HEK293 (cell line): ENCODE measurements around the gene MYO7B.

Experiments used
- CTCF ChIA-PET: fragments of 350-600 bp; formaldehyde crosslinking; extraction: SDS; loops from one replicate; lab custom pipeline; 2021; ENCODE audit warnings: antibody characterized with exemption; lab: Yijun Ruan, JAX
- POLR2A ChIA-PET: fragments of 300-600 bp; formaldehyde crosslinking; extraction: SDS; loops from one replicate; lab custom pipeline; 2020; ENCODE audit warnings: antibody characterized with exemption, inconsistent platforms; lab: Yijun Ruan, JAX
- H3K27ac ChIP-seq: fragments of 200-500 bp; sonication (Bioruptor generic); 2 replicates; pipeline ENCODE4 v1.5.1; 2014; ENCODE audit warnings: low read depth, low read length, control low read depth, inconsistent platforms; ENCODE audit errors: extremely low read depth
- H3K36me3 ChIP-seq, 2 experiments: fragments of 200-500 bp in 1 of 2; sonication (Bioruptor generic) in 1 of 2; 1 replicate in 1 of 2; 2 replicates in 1 of 2; pipeline ENCODE4 v1.5.1; 2014 to 2017; ENCODE audit warnings: inconsistent platforms in 2 of 2, low read length in 2 of 2; ENCODE audit not compliant: control insufficient read depth in 2 of 2, insufficient read depth in 1 of 2
- H3K4me1 ChIP-seq: fragments of 200-500 bp; sonication (Bioruptor generic); 2 replicates; pipeline ENCODE4 v1.5.1; 2014; ENCODE audit warnings: mild to moderate bottlenecking, low read length, inconsistent platforms; ENCODE audit not compliant: control insufficient read depth, insufficient read depth
- H3K4me3 ChIP-seq: 2 replicates; pipeline ENCODE4 v1.5.1; 2011; ENCODE audit warnings: low read depth, mild to moderate bottlenecking, control low read depth, low read length, moderate library complexity
- H3K9me3 ChIP-seq: fragments of 200-500 bp; sonication (Bioruptor generic); 2 replicates; pipeline ENCODE4 v1.5.1; 2014; ENCODE audit warnings: low read depth, low read length, inconsistent platforms; ENCODE audit not compliant: control insufficient read depth, insufficient read depth
- EGR2 ChIP-seq: fragments of 450-650 bp; formaldehyde crosslinking; IDR thresholded peaks from 2 replicates; pipeline ENCODE4 v1.5.1; 2016; ENCODE audit warnings: low read depth, missing biosample characterization, missing genetic modification characterization
- ELK4 ChIP-seq: IDR thresholded peaks from 2 replicates; pipeline ENCODE4 v1.6.1; 2011; ENCODE audit warnings: mild to moderate bottlenecking, low read depth, low read length, borderline replicate concordance
- KLF1 ChIP-seq: fragments of 450-650 bp; formaldehyde crosslinking; IDR thresholded peaks from 2 replicates; pipeline ENCODE4 v1.5.1; 2016; ENCODE audit warnings: missing biosample characterization, missing genetic modification characterization
- MYNN ChIP-seq: fragments of 450-650 bp; formaldehyde crosslinking; IDR thresholded peaks from 2 replicates; pipeline ENCODE4 v1.5.1; 2016; ENCODE audit warnings: missing biosample characterization, missing genetic modification characterization, borderline replicate concordance
- ZNF16 ChIP-seq: fragments of 450-650 bp; formaldehyde crosslinking; IDR thresholded peaks from 2 replicates; pipeline ENCODE4 v1.5.1; 2016; ENCODE audit warnings: low read depth, missing biosample characterization, missing genetic modification characterization
- ZNF174 ChIP-seq: fragments of 450-650 bp; formaldehyde crosslinking; IDR thresholded peaks from 2 replicates; pipeline ENCODE4 v1.5.0; 2017; ENCODE audit warnings: missing biosample characterization, mild to moderate bottlenecking, missing genetic modification characterization
- ZNF19 ChIP-seq: fragments of 450-650 bp; formaldehyde crosslinking; IDR thresholded peaks from 2 replicates; pipeline ENCODE4; 2016; ENCODE audit warnings: missing biosample characterization, missing genetic modification characterization, low read depth
- ZNF202 ChIP-seq: fragments of 450-650 bp; formaldehyde crosslinking; IDR thresholded peaks from 2 replicates; pipeline ENCODE4 v1.5.1; 2016; ENCODE audit warnings: missing biosample characterization, missing genetic modification characterization, borderline replicate concordance
- ZNF416 ChIP-seq: fragments of 450-650 bp; formaldehyde crosslinking; IDR thresholded peaks from 2 replicates; pipeline ENCODE4 v1.5.1; 2016; ENCODE audit warnings: missing biosample characterization, missing genetic modification characterization
- ZNF449 ChIP-seq: fragments of 450-650 bp; formaldehyde crosslinking; IDR thresholded peaks from 2 replicates; pipeline ENCODE4 v1.5.1; 2017; ENCODE audit warnings: missing biosample characterization, mild to moderate bottlenecking, missing genetic modification characterization, moderate library complexity
- ZNF473 ChIP-seq: fragments of 450-650 bp; formaldehyde crosslinking; IDR thresholded peaks from 2 replicates; pipeline ENCODE4 v1.5.1; 2017; ENCODE audit warnings: missing biosample characterization, missing genetic modification characterization
- ZNF501 ChIP-seq: fragments of 450-650 bp; formaldehyde crosslinking; IDR thresholded peaks from 2 replicates; pipeline ENCODE4 v1.5.1; 2016; ENCODE audit warnings: missing biosample characterization, missing genetic modification characterization
- ZNF510 ChIP-seq: fragments of 450-650 bp; formaldehyde crosslinking; IDR thresholded peaks from 2 replicates; pipeline ENCODE4 v1.5.1; 2018; ENCODE audit warnings: mild to moderate bottlenecking, missing genetic modification characterization, missing biosample characterization; ENCODE audit not compliant: insufficient replicate concordance
- ZNF530 ChIP-seq: fragments of 450-650 bp; formaldehyde crosslinking; IDR thresholded peaks from 2 replicates; pipeline ENCODE4 v1.5.1; 2016; ENCODE audit warnings: low read depth, missing biosample characterization, missing genetic modification characterization
- ZNF561 ChIP-seq: fragments of 450-650 bp; IDR thresholded peaks from 2 replicates; pipeline ENCODE4 v1.5.1; 2018; ENCODE audit warnings: missing biosample characterization, missing genetic modification characterization, borderline replicate concordance
- ZNF639 ChIP-seq: fragments of 450-650 bp; formaldehyde crosslinking; IDR thresholded peaks from 2 replicates; pipeline ENCODE4 v1.5.1; 2016; ENCODE audit warnings: missing biosample characterization, missing genetic modification characterization
- ZNF660 ChIP-seq: fragments of 450-650 bp; IDR thresholded peaks from 2 replicates; pipeline ENCODE4 v1.5.1; 2018; ENCODE audit warnings: missing biosample characterization, mild to moderate bottlenecking, missing genetic modification characterization
- ZNF664 ChIP-seq: fragments of 450-650 bp; formaldehyde crosslinking; IDR thresholded peaks from 2 replicates; pipeline ENCODE4 v1.5.1; 2016; ENCODE audit warnings: missing biosample characterization, missing genetic modification characterization
- ZNF670 ChIP-seq: fragments of 450-650 bp; formaldehyde crosslinking; IDR thresholded peaks from 2 replicates; pipeline ENCODE4 v1.5.1; 2016; ENCODE audit warnings: missing biosample characterization, missing genetic modification characterization, low read depth
- ZNF701 ChIP-seq: fragments of 450-650 bp; formaldehyde crosslinking; IDR thresholded peaks from 2 replicates; pipeline ENCODE4 v1.5.1; 2016; ENCODE audit warnings: missing biosample characterization, missing genetic modification characterization
- ZNF837 ChIP-seq: fragments of 450-650 bp; formaldehyde crosslinking; IDR thresholded peaks from 2 replicates; pipeline ENCODE4 v1.5.1; 2016; ENCODE audit warnings: missing biosample characterization, missing genetic modification characterization

Gene MYO7B

GRCh38 chr2:127575941-127576432 lies 40.5 kb downstream of the MYO7B start:
- no peak for TF ChIP-seq MYNN
- TF ChIP-seq ZNF530 (tag by site-specific recombination) = no peak
- no peak for TF ChIP-seq ZNF561 (tag by site-specific recombination)
- TF ChIP-seq ZNF416 (tag by site-specific recombination) = no peak
- TF ChIP-seq ZNF473 (tag by site-specific recombination) = no peak
- no peak for TF ChIP-seq ZNF174 (tag by site-specific recombination)
- no peak for TF ChIP-seq ZNF19 (tag by site-specific recombination)
- TF ChIP-seq ZNF202 (tag by site-specific recombination) = no peak
- TF ChIP-seq ZNF660 (tag by site-specific recombination) = no peak
- no peak for TF ChIP-seq ZNF639 (tag by site-specific recombination)
- no peak for TF ChIP-seq ZNF670 (tag by site-specific recombination)
- no peak for TF ChIP-seq ZNF510 (tag by site-specific recombination)
- TF ChIP-seq ZNF16 = no peak
- TF ChIP-seq ZNF837 = no peak
- no peak for TF ChIP-seq ZNF501 (tag by site-specific recombination)
- no peak for TF ChIP-seq EGR2
- TF ChIP-seq ZNF664 (tag by site-specific recombination) = no peak
- ChIA-PET CTCF (interaction anchor here (0.6 to 1.3 kb wide), 4 partner anchors 15 to 385 kb away, joined by 3 to 5 read pairs (median 3); partner anchors contain the start of gene LIMS2), POLR2A (no interaction called here)
- Histone ChIP-seq H3K36me3 (no peaks in the 10 kb centered on the region), H3K27ac (no peak overlapping the region), H3K9me3 (no peaks in the 10 kb centered on the region), H3K4me3 (no peak overlapping the region), H3K4me1 (no peaks in the 10 kb centered on the region)

- no peaks in the 10 kb centered on the region for H3K9me3 ChIP-seq
- POLR2A ChIA-PET = interaction anchor here (0.6 kb wide), 1 partner anchor 287 kb away, joined by 4 read pairs; no protein-coding TSS in a partner anchor
- CTCF ChIA-PET = interaction anchor here (1.3 kb wide), 1 partner anchor 99 kb away, joined by 3 read pairs; the partner anchor contains the start of gene LIMS2
- H3K27ac ChIP-seq = no peak overlapping the region
- no peak overlapping the region for H3K4me3 ChIP-seq
- H3K36me3 ChIP-seq = no peaks in the 10 kb centered on the region
- TF ChIP-seq ZNF449 = peak; percentile 52; the same call in 1 of the 2 replicates
- no peak for TF ChIP-seq ELK4
- TF ChIP-seq KLF1 (tag by site-specific recombination) = no peak
- no peak for TF ChIP-seq ZNF701 (tag by site-specific recombination)
- no peaks in the 10 kb centered on the region for H3K4me1 ChIP-seq
Measured at GRCh38 chr2:127576433-127577207, 41.1 kb downstream of the MYO7B start.
